ENCODE measurements around the gene CCRL2.

DNA sequence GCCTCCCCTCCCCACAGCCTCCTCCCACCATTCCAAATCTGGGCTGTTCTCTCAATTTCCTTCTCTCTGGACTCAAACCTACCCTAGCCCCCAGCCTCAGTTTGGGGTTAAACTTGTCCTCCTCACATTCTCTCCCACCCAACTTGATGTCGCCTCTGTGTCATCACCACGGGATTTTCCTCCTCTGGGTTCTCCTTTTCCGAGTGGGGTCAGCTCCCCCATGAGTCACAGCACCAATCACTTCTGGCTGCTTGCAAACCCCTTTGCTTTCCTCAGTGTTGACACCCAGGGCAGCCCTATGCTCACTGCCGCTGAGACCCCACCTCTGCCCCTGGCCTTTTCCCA, 644 bp upstream of the CCRL2 start:
- TF ChIP-seq, protein P1, sequence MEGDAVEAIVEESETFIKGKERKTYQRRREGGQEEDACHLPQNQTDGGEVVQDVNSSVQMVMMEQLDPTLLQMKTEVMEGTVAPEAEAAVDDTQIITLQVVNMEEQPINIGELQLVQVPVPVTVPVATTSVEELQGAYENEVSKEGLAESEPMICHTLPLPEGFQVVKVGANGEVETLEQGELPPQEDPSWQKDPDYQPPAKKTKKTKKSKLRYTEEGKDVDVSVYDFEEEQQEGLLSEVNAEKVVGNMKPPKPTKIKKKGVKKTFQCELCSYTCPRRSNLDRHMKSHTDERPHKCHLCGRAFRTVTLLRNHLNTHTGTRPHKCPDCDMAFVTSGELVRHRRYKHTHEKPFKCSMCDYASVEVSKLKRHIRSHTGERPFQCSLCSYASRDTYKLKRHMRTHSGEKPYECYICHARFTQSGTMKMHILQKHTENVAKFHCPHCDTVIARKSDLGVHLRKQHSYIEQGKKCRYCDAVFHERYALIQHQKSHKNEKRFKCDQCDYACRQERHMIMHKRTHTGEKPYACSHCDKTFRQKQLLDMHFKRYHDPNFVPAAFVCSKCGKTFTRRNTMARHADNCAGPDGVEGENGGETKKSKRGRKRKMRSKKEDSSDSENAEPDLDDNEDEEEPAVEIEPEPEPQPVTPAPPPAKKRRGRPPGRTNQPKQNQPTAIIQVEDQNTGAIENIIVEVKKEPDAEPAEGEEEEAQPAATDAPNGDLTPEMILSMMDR (IDR thresholded peaks at IDR 0.05): no peak
- no peak for TF ChIP-seq EP300 (IDR thresholded peaks at IDR 0.05)
- no peak for TF ChIP-seq POLR2AphosphoS5 (IDR thresholded peaks at IDR 0.05)
- no peak for TF ChIP-seq POLR2A (IDR thresholded peaks at IDR 0.05)
